H1 (cell line): ENCODE data around the gene CEP128. TPM values are rescaled to one million over a fixed set of nuclear protein-coding genes. Genes with fewer than 3 reads are reported as not detected.

Experiments
- CTCF ChIA-PET: fragments of 300-600 bp; sonication (Branson Sonifier 250); formaldehyde crosslinking; loops from one replicate; lab custom pipeline; 2021; ENCODE audit not compliant: partially characterized antibody; lab: Charles Lee
- POLR2A ChIA-PET: fragments of 300-600 bp; sonication (Branson Sonifier 250); formaldehyde crosslinking; loops from one replicate; lab custom pipeline; 2021; ENCODE audit warnings: inconsistent platforms; ENCODE audit not compliant: partially characterized antibody; lab: Charles Lee
- DNase-seq, 2 experiments: peaks; one replicate each; pipeline versions ENCODE4 v3.0.0 to v3.0.0-alpha.2; 2010 to 2022; ENCODE audit warnings: low spot score in 2 of 2, low read depth in 1 of 2, mixed read lengths in 1 of 2
- FAIRE-seq: peaks from 2 replicates; lab custom pipeline; 2011; peaks lifted over from hg19 to GRCh38; lab: Jason Lieb, UNC
- H2AFZ ChIP-seq: 2 replicates; pipeline ENCODE4 v1.8.1; 2012; ENCODE audit warnings: low read length, inconsistent platforms
- H2AK5ac ChIP-seq: 2 replicates; pipeline ENCODE4 v1.6.1; 2013; ENCODE audit warnings: low read depth, low read length
- H2BK120ac ChIP-seq: replicated peaks from 2 replicates; pipeline ENCODE3; 2013; ENCODE audit warnings: low read depth, low read length, inconsistent platforms
- H2BK12ac ChIP-seq: 2 replicates; pipeline ENCODE4 v1.6.1; 2013; ENCODE audit warnings: low read depth, low read length
- H2BK15ac ChIP-seq: 2 replicates; pipeline ENCODE4 v1.6.1; 2013; ENCODE audit warnings: low read length
- H2BK20ac ChIP-seq: 2 replicates; pipeline ENCODE4 v1.6.1; 2013; ENCODE audit warnings: low read length
- H2BK5ac ChIP-seq: 2 replicates; pipeline ENCODE4 v1.6.1; 2013; ENCODE audit warnings: low read depth, low read length
- H3K14ac ChIP-seq: 2 replicates; pipeline ENCODE4 v1.6.1; 2013; ENCODE audit warnings: inconsistent platforms; ENCODE audit not compliant: insufficient read length
- H3K18ac ChIP-seq: 2 replicates; pipeline ENCODE4 v1.6.1; 2013; ENCODE audit warnings: low read length; ENCODE audit errors: extremely low read depth
- H3K23ac ChIP-seq: 2 replicates; pipeline ENCODE4 v1.6.1; 2013; ENCODE audit warnings: inconsistent platforms; ENCODE audit not compliant: insufficient read length
- H3K23me2 ChIP-seq: 2 replicates; pipeline ENCODE4 v1.6.1; 2013; ENCODE audit warnings: low read depth, low read length
- H3K27ac ChIP-seq: 2 replicates; pipeline ENCODE4 v1.6.1; 2011; ENCODE audit warnings: low read depth, low read length, inconsistent platforms
- H3K27me3 ChIP-seq, 4 experiments: replicated peaks in 1 of 4; 1 replicate in 1 of 4; 2 replicates in 3 of 4; pipeline versions ENCODE4 v1.6.1 to v1.8.1; 2011 to 2013; ENCODE audit warnings: low read length in 3 of 4, mild to moderate bottlenecking in 3 of 4, inconsistent platforms in 2 of 4, mixed read lengths in 2 of 4, moderate library complexity in 1 of 4; ENCODE audit not compliant: control insufficient read depth in 3 of 4, insufficient read depth in 3 of 4; ENCODE audit errors: extremely low read depth in 1 of 4
- H3K36me3 ChIP-seq, 4 experiments: 2 replicates each; pipeline versions ENCODE4 v1.6.1 to v1.8.1; 2011 to 2013; ENCODE audit warnings: mild to moderate bottlenecking in 4 of 4, low read length in 3 of 4, moderate library complexity in 2 of 4, control low read depth in 1 of 4, inconsistent platforms in 1 of 4; ENCODE audit not compliant: insufficient read depth in 4 of 4, control insufficient read depth in 2 of 4
- H3K4ac ChIP-seq: replicated peaks from 2 replicates; pipeline ENCODE3; 2013; ENCODE audit warnings: low read length, low read depth, mixed read lengths, inconsistent platforms; ENCODE audit not compliant: insufficient read length
- H3K4me1 ChIP-seq, 4 experiments: replicated peaks in 1 of 4; 1 replicate in 1 of 4; 2 replicates in 3 of 4; pipeline versions ENCODE4 v1.6.1 to v1.8.1; 2011 to 2013; ENCODE audit warnings: low read length in 3 of 4, inconsistent platforms in 2 of 4, mixed read lengths in 1 of 4; ENCODE audit not compliant: insufficient read depth in 4 of 4, control insufficient read depth in 3 of 4
- H3K4me2 ChIP-seq, 2 experiments: 2 replicates each; pipeline versions ENCODE4 v1.6.1 to v1.8.1; 2011 to 2013; ENCODE audit warnings: low read depth in 2 of 2, low read length in 2 of 2, control low read depth in 1 of 2, inconsistent platforms in 1 of 2, mild to moderate bottlenecking in 1 of 2; ENCODE audit not compliant: insufficient read depth in 1 of 2
- H3K4me3 ChIP-seq, 4 experiments: fragments of 200-600, 300-600 bp in 1 of 4; sonication (generic), shearing (Covaris generic), sonication (Bioruptor Twin) in 1 of 4; 2 replicates each; pipeline versions ENCODE4 v1.5.1 to v1.8.1; 2011 to 2016; ENCODE audit warnings: low read length in 4 of 4, low read depth in 3 of 4, control low read depth in 2 of 4, inconsistent platforms in 2 of 4, mild to moderate bottlenecking in 2 of 4, mixed read lengths in 1 of 4, moderate library complexity in 1 of 4; ENCODE audit not compliant: insufficient read depth in 2 of 4; ENCODE audit errors: extremely low read depth in 1 of 4
- H3K56ac ChIP-seq: replicated peaks from 2 replicates; pipeline ENCODE3; 2013; ENCODE audit warnings: low read depth, mild to moderate bottlenecking, mixed read lengths, low read length, inconsistent platforms; ENCODE audit not compliant: insufficient read length
- H3K79me1 ChIP-seq: 2 replicates; pipeline ENCODE4 v1.6.1; 2013; ENCODE audit warnings: low read depth, low read length, control low read depth
- H3K79me2 ChIP-seq, 2 experiments: 2 replicates each; pipeline versions ENCODE4 v1.6.1 to v1.8.1; 2012 to 2013; ENCODE audit warnings: low read length in 2 of 2, mild to moderate bottlenecking in 2 of 2, inconsistent platforms in 1 of 2; ENCODE audit not compliant: insufficient read depth in 2 of 2, control insufficient read depth in 1 of 2
- H3K9ac ChIP-seq, 4 experiments: replicated peaks in 1 of 4; 1 replicate in 1 of 4; 2 replicates in 3 of 4; pipeline versions ENCODE4 v1.6.1 to v1.8.1; 2011 to 2013; ENCODE audit warnings: low read depth in 3 of 4, low read length in 3 of 4, control low read depth in 2 of 4, mild to moderate bottlenecking in 2 of 4, moderate library complexity in 2 of 4, inconsistent platforms in 1 of 4; ENCODE audit errors: extremely low read depth in 1 of 4
- H3K9me3 ChIP-seq, 2 experiments: 2 replicates each; pipeline versions ENCODE4 v1.6.1 to v1.8.1; 2012 to 2013; ENCODE audit warnings: mild to moderate bottlenecking in 2 of 2, moderate library complexity in 2 of 2, control low read depth in 1 of 2, inconsistent platforms in 1 of 2, low read depth in 1 of 2, low read length in 1 of 2, mixed read lengths in 1 of 2; ENCODE audit not compliant: insufficient read depth in 2 of 2
- H4K20me1 ChIP-seq, 2 experiments: replicated peaks in 1 of 2; 2 replicates each; pipeline versions ENCODE3 to v1.8.1; 2011 to 2013; ENCODE audit warnings: inconsistent platforms in 2 of 2, low read length in 2 of 2, mild to moderate bottlenecking in 1 of 2; ENCODE audit not compliant: insufficient read depth in 2 of 2, control insufficient read depth in 1 of 2
- H4K5ac ChIP-seq: 2 replicates; pipeline ENCODE4 v1.6.1; 2013; ENCODE audit warnings: low read length, low read depth, mixed read lengths, inconsistent platforms; ENCODE audit not compliant: insufficient read length
- H4K8ac ChIP-seq: 2 replicates; pipeline ENCODE4 v1.8.0; 2013; ENCODE audit warnings: mild to moderate bottlenecking, moderate library complexity, low read length, inconsistent platforms; ENCODE audit not compliant: insufficient read depth; ENCODE audit errors: extremely low read depth
- H4K91ac ChIP-seq: replicated peaks from 2 replicates; pipeline ENCODE3; 2013; ENCODE audit warnings: low read length, mixed read lengths, inconsistent platforms; ENCODE audit not compliant: insufficient read length
- ASH2L ChIP-seq: fragments of 200-600, 300-600 bp; sonication (generic); IDR thresholded peaks from one replicate; pipeline ENCODE4 v1.7.1; 2017; ENCODE audit warnings: low read length
- CBX8 ChIP-seq: fragments of 300-800, 300-1000 bp; sonication (generic); IDR thresholded peaks from 2 replicates; pipeline ENCODE4 v1.7.1; 2016; ENCODE audit warnings: low read depth, low read length, borderline replicate concordance
- CEBPB ChIP-seq: IDR thresholded peaks from 2 replicates; pipeline ENCODE4 v1.6.1; 2012; ENCODE audit warnings: low read depth, low read length
- CHD1 ChIP-seq: IDR thresholded peaks from 2 replicates; pipeline ENCODE4 v1.6.1; 2012; ENCODE audit warnings: low read depth, low read length, improper control_type of control experiment
- CREB1 ChIP-seq: IDR thresholded peaks from 2 replicates; pipeline ENCODE4 v1.6.1; 2012; ENCODE audit warnings: inconsistent platforms
- EZH2 ChIP-seq: fragments of 200-600 bp; sonication (generic); IDR thresholded peaks from 2 replicates; pipeline ENCODE4 v1.7.1; 2012; ENCODE audit warnings: low read depth, mild to moderate bottlenecking, moderate library complexity, low read length, inconsistent platforms; ENCODE audit not compliant: severe bottlenecking
- KDM1A ChIP-seq: fragments of 200-600, 300-600 bp; sonication (generic); IDR thresholded peaks from 2 replicates; pipeline ENCODE4 v1.7.1; 2016; ENCODE audit warnings: mild to moderate bottlenecking, low read length, borderline replicate concordance
- PHF8 ChIP-seq: fragments of 200-600 bp; sonication (generic); conservative IDR thresholded peaks from 2 replicates; pipeline ENCODE4 v1.7.1; 2012; ENCODE audit warnings: low read depth, mild to moderate bottlenecking, inconsistent platforms, low read length, moderate library complexity
- RAD21 ChIP-seq, 2 experiments: IDR thresholded peaks in 1 of 2; conservative IDR thresholded peaks in 1 of 2; 2 replicates each; pipeline ENCODE4 v1.6.1; 2011; ENCODE audit warnings: low read depth in 2 of 2, low read length in 2 of 2, improper control_type of control experiment in 1 of 2, inconsistent platforms in 1 of 2, mild to moderate bottlenecking in 1 of 2, moderate library complexity in 1 of 2
- SP4 ChIP-seq: IDR thresholded peaks from 2 replicates; pipeline ENCODE4 v1.6.1; 2012; ENCODE audit warnings: low read length, inconsistent platforms
- SRF ChIP-seq: IDR thresholded peaks from 2 replicates; pipeline ENCODE4 v1.6.1; 2011; ENCODE audit warnings: mild to moderate bottlenecking, low read depth, low read length, moderate library complexity
- TBP ChIP-seq: IDR thresholded peaks from 2 replicates; pipeline ENCODE4 v1.6.1; 2011; ENCODE audit warnings: low read depth, low read length, improper control_type of control experiment
- polyA plus RNA-seq, 7 experiments: library from polyadenylated mRNA; depleted of rRNA in 3 of 7; stranded (reverse) in 5 of 7; unstranded in 2 of 7; fragments of >200 nt in 5 of 7; fragments of 200-250 nt in 2 of 7; gene quantifications; 1 replicate in 5 of 7; 2 replicates in 1 of 7; 4 replicates in 1 of 7; pipeline versions ENCODE4 v1.2.1 to v1.2.3, GENCODE V29; 2011 to 2013; ENCODE audit warnings: missing spikeins in 2 of 7, mixed read lengths in 2 of 7
- total RNA-seq: library from RNA; stranded (reverse); fragmentation: NEBNext Ultra II Directional; extraction: Animal tissue kit (Norgen Biotek cat#: 25700); gene quantifications from 2 replicates; pipeline ENCODE4 v1.2.1, GENCODE V29; 2021
- TF ChIP-seq, protein P1 (sequence below): IDR thresholded peaks from 2 replicates; pipeline ENCODE4 v1.6.1; 2012; ENCODE audit warnings: low read length, inconsistent platforms
- TF ChIP-seq, protein P2 (sequence below): IDR thresholded peaks from 2 replicates; pipeline ENCODE4 v1.6.1; 2011; ENCODE audit warnings: low read depth, mild to moderate bottlenecking, low read length; ENCODE audit not compliant: insufficient read depth

Gene CEP128
- total and polyA plus RNA-seq, 2 of the 8 experiments (the other 6 are each of a cell fraction or from before 2014, with no cell fraction given) = 1.9 to 17.0 TPM

DNA sequence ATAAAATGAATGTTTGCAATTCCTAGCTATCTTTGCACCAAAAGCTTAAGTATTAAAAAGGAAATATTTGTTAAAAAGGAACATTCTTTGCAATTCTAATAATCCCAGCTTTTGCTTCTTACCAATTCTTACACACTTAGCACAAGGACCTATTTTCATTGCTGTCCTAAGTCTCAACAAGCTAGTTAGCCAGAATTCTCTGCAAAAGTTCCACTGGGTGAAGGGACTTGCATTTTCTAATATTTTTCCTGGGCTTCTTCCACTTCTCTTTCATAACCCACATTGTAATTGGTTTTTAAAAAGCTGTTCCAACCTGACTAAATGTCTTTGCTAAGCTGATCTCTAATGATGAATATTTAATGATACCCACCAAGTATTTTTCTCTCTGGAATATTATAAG, 422.5 kb downstream of the CEP128 start:
- Histone ChIP-seq H3K9ac (no peak overlapping the region), H3K14ac (no peak overlapping the region), H3K4me1 (no peaks in the 10 kb centered on the region), H2AFZ (no peak overlapping the region), H2BK120ac (no peak overlapping the region), H4K5ac (no peak overlapping the region), H3K23me2 (no peaks in the 10 kb centered on the region), H3K23ac (no peak overlapping the region), H3K4ac (no peak overlapping the region), H3K27me3 (no peaks in the 10 kb centered on the region), H4K20me1 (no peaks in the 10 kb centered on the region), H2BK12ac (no peak overlapping the region), H2BK5ac (no peak overlapping the region), H3K79me1 (no peaks in the 10 kb centered on the region; the same call in 1 of the 2 replicates), H3K36me3 (no peaks in the 10 kb centered on the region; a peak in 1 of 8 replicates), H3K56ac (no peak overlapping the region), H3K9me3 (0 out of 4 replicates have a peak, but pooled peaks cover 0 to 4% of the 10 kb centered on the region in 2 experiments), H3K4me3 (no peak overlapping the region), H3K4me2 (no peak overlapping the region), H2BK20ac (no peak overlapping the region), H3K18ac (no peak overlapping the region), H4K91ac (no peak overlapping the region), H3K79me2 (no peaks in the 10 kb centered on the region), H2AK5ac (no peak overlapping the region), H3K27ac (no peak overlapping the region), H4K8ac (no peak overlapping the region), H2BK15ac (no peak overlapping the region)
- FAIRE-seq (no peak), DNase-seq (no peak)
- POLR2A ChIA-PET = interaction anchor here (0.5 kb wide), 1 partner anchor 42 kb away, joined by 3 read pairs; no protein-coding TSS in a partner anchor
- CTCF ChIA-PET = no interaction called here
- TF ChIP-seq, protein P1, sequence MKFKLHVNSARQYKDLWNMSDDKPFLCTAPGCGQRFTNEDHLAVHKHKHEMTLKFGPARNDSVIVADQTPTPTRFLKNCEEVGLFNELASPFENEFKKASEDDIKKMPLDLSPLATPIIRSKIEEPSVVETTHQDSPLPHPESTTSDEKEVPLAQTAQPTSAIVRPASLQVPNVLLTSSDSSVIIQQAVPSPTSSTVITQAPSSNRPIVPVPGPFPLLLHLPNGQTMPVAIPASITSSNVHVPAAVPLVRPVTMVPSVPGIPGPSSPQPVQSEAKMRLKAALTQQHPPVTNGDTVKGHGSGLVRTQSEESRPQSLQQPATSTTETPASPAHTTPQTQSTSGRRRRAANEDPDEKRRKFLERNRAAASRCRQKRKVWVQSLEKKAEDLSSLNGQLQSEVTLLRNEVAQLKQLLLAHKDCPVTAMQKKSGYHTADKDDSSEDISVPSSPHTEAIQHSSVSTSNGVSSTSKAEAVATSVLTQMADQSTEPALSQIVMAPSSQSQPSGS = no peak
- TF ChIP-seq PHF8 (no peak), EZH2 (no peak), SP4 (no peak), CHD1 (no peak), SRF (no peak), TBP (no peak), CEBPB (no peak), KDM1A (no peak), CBX8 (no peak), CREB1 (no peak), ASH2L (no peak), RAD21 (IDR thresholded peaks at IDR 0.05 in 1 of 2, conservative IDR thresholded peaks at IDR 0.05 in 1 of 2; ENCODE audit: low read depth in 2 of 2, low read length in 2 of 2) (no peak)
- TF ChIP-seq, protein P2, sequence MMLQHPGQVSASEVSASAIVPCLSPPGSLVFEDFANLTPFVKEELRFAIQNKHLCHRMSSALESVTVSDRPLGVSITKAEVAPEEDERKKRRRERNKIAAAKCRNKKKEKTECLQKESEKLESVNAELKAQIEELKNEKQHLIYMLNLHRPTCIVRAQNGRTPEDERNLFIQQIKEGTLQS = no peak
